ENCODE results near the gene AGO3. TPM values are rescaled to one million over a fixed set of nuclear protein-coding genes. Genes with fewer than 3 reads are reported as not detected.

AGO3 gene
- total RNA-seq, 1 experiment from 2014 or later, result 26.9 TPM

DNA sequence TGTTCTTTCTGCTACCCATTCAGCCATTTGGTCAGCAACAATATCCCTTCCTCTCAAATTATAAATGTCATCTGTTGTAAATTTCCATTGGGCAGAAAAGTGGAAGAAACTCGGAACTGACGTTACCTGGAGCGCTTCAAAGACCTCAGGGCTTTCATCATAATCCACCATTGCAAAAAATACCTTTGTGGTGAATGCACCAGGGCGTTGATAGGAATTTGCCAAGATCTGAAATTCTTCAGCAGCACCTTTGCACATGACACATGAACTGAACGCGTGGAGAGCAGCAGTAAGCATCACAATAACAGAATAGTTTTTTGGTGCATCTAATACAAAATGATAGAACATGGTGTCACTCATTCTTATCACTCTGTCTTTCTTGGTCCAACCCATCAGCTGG is 149.9 kb downstream of the AGO3 start:
- Histone ChIP-seq H3K4me3 (replicated peaks in 1 of 2; ENCODE audit: low read depth in 1 of 2, low read length in 2 of 2) (no peak overlapping the region), H3K27ac (ENCODE audit: low read depth, low read length) (no peak overlapping the region), H3K9ac (ENCODE audit: low read length) (no peak overlapping the region), H3K9me2 (ENCODE audit: insufficient read depth) (no peaks in the 10 kb centered on the region), H2AFZ (ENCODE audit: low read depth, low read length, poor library complexity, severe bottlenecking) (no peak overlapping the region), H3K9me3 (ENCODE audit: control insufficient read depth in 1 of 2, insufficient read depth in 1 of 2, low read depth in 1 of 2, low read length in 2 of 2) (no peaks in the 10 kb centered on the region), H3K4me2 (ENCODE audit: low read length) (no peak overlapping the region), H4K20me1 (ENCODE audit: insufficient read depth) (no peaks in the 10 kb centered on the region), H3K79me2 (ENCODE audit: insufficient read depth, low read length) (no peaks in the 10 kb centered on the region), H3K36me3 (ENCODE audit: control insufficient read depth in 1 of 2, insufficient read depth in 2 of 2, low read length in 2 of 2) (no peaks in the 10 kb centered on the region), H3K4me1 (ENCODE audit: control insufficient read depth in 1 of 2, insufficient read depth in 2 of 2, low read length in 2 of 2) (peaks cover 0 to 6% of the 10 kb centered on the region in 2 experiments; a peak in 2 of 4 replicates), H3K27me3 (ENCODE audit: insufficient read depth, low read length) (no peaks in the 10 kb centered on the region)
- ATAC-seq (no peak), DNase-seq (ENCODE audit: low read depth, low spot score) (no peak)
- BruUV-seq (replicated peaks), result no TSS peak
- ChIA-PET POLR2A (no interaction called here), RAD21 (ENCODE audit: low non-redundant PET in 1 of 2, low total read pairs in 2 of 2, uncharacterized antibody in 2 of 2, unreplicated experiment in 2 of 2) (no interaction called here), CTCF (no interaction called here)
- TF ChIP-seq EZH2phosphoT487 (IDR thresholded peaks at IDR 0.05; ENCODE audit: borderline replicate concordance) (no peak), POLR2AphosphoS5 (IDR thresholded peaks at IDR 0.05; ENCODE audit: low read depth, low read length) (no peak), EGR1 (IDR thresholded peaks at IDR 0.05; ENCODE audit: low read depth) (no peak), RAD21 (IDR thresholded peaks at IDR 0.05; ENCODE audit: low read depth) (no peak), EZH2 (IDR thresholded peaks at IDR 0.05) (no peak), SP1 (IDR thresholded peaks at IDR 0.05; ENCODE audit: low read depth) (no peak), ELF1 (IDR thresholded peaks at IDR 0.05; ENCODE audit: borderline replicate concordance, low read depth) (no peak), YY1 (IDR thresholded peaks at IDR 0.05; ENCODE audit: extremely low read depth, insufficient replicate concordance, low read depth, low read length) (no peak), CBX3 (IDR thresholded peaks at IDR 0.05; ENCODE audit: low read depth) (no peak), CEBPB (IDR thresholded peaks at IDR 0.05; ENCODE audit: low read depth) (no peak), FOSL1 (IDR thresholded peaks at IDR 0.05; ENCODE audit: low read depth) (no peak), POLR2A (IDR thresholded peaks at IDR 0.05; ENCODE audit: borderline replicate concordance, extremely low read depth, insufficient read depth, insufficient read length) (no peak), JUND (IDR thresholded peaks at IDR 0.05) (no peak), SRF (IDR thresholded peaks at IDR 0.05; ENCODE audit: low read depth) (no peak), ZNF274 (IDR thresholded peaks at IDR 0.05; ENCODE audit: low read depth, low read length) (no peak), SIN3A (IDR thresholded peaks at IDR 0.05; ENCODE audit: low read depth) (no peak)
- TF ChIP-seq, protein P1, sequence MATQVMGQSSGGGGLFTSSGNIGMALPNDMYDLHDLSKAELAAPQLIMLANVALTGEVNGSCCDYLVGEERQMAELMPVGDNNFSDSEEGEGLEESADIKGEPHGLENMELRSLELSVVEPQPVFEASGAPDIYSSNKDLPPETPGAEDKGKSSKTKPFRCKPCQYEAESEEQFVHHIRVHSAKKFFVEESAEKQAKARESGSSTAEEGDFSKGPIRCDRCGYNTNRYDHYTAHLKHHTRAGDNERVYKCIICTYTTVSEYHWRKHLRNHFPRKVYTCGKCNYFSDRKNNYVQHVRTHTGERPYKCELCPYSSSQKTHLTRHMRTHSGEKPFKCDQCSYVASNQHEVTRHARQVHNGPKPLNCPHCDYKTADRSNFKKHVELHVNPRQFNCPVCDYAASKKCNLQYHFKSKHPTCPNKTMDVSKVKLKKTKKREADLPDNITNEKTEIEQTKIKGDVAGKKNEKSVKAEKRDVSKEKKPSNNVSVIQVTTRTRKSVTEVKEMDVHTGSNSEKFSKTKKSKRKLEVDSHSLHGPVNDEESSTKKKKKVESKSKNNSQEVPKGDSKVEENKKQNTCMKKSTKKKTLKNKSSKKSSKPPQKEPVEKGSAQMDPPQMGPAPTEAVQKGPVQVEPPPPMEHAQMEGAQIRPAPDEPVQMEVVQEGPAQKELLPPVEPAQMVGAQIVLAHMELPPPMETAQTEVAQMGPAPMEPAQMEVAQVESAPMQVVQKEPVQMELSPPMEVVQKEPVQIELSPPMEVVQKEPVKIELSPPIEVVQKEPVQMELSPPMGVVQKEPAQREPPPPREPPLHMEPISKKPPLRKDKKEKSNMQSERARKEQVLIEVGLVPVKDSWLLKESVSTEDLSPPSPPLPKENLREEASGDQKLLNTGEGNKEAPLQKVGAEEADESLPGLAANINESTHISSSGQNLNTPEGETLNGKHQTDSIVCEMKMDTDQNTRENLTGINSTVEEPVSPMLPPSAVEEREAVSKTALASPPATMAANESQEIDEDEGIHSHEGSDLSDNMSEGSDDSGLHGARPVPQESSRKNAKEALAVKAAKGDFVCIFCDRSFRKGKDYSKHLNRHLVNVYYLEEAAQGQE (IDR thresholded peaks at IDR 0.05; ENCODE audit: low read depth), result no peak
- TF ChIP-seq, protein P2, sequence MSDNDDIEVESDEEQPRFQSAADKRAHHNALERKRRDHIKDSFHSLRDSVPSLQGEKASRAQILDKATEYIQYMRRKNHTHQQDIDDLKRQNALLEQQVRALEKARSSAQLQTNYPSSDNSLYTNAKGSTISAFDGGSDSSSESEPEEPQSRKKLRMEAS (IDR thresholded peaks at IDR 0.05), result no peak
- TF ChIP-seq, protein P3, sequence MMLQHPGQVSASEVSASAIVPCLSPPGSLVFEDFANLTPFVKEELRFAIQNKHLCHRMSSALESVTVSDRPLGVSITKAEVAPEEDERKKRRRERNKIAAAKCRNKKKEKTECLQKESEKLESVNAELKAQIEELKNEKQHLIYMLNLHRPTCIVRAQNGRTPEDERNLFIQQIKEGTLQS (IDR thresholded peaks at IDR 0.05), result no peak
- TF ChIP-seq, protein P4, sequence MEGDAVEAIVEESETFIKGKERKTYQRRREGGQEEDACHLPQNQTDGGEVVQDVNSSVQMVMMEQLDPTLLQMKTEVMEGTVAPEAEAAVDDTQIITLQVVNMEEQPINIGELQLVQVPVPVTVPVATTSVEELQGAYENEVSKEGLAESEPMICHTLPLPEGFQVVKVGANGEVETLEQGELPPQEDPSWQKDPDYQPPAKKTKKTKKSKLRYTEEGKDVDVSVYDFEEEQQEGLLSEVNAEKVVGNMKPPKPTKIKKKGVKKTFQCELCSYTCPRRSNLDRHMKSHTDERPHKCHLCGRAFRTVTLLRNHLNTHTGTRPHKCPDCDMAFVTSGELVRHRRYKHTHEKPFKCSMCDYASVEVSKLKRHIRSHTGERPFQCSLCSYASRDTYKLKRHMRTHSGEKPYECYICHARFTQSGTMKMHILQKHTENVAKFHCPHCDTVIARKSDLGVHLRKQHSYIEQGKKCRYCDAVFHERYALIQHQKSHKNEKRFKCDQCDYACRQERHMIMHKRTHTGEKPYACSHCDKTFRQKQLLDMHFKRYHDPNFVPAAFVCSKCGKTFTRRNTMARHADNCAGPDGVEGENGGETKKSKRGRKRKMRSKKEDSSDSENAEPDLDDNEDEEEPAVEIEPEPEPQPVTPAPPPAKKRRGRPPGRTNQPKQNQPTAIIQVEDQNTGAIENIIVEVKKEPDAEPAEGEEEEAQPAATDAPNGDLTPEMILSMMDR (IDR thresholded peaks at IDR 0.05 in 2 of 3, conservative IDR thresholded peaks at IDR 0.05 in 1 of 3; ENCODE audit: borderline replicate concordance in 1 of 3, insufficient read depth in 1 of 3, low read depth in 2 of 3, low read length in 2 of 3), result no peak
- intact Hi-C loops (cut with micrococcal nuclease), result loop anchor here (10.0 kb wide), 1 partner anchor 226 kb away; no protein-coding TSS in a partner anchor

All from HCT116 (cell line).